SHP77 (cell line): Measurements from ENCODE around the gene PCSK2.

ENCODE experiments used
- DNase-seq, 2 experiments: peaks; one replicate each; lab custom pipeline; 2025; lab: John Stamatoyannopoulos, UW

Gene PCSK2

DNA sequence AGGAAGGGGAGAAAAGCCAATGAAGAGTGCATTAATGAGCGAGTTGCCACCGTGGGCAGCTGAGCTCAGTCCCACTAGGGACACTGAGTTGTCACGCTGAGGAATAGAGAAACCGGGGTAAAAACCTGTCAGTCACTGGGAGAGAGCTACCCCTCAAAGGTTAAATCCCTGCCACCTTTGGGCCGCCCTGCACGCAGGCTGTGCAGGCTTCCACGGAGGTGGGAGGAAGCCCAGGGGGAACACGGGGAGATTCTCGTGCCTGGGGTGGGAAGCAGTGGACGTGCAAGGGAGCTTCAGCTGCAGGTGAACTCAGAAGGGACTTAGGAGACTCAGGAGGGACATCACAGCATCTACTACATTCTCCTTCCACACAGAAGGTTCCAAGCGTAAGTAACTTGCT, 253.9 kb downstream of the PCSK2 start:
- no peak for DNase-seq

- DNase-seq = no peak
Observed at GRCh38 chr20:17481661-17482060, 254.8 kb downstream of the PCSK2 start.

GRCh38 chr20:17482536-17482935, 255.7 kb downstream of the PCSK2 start:
- no peak for DNase-seq

DNA sequence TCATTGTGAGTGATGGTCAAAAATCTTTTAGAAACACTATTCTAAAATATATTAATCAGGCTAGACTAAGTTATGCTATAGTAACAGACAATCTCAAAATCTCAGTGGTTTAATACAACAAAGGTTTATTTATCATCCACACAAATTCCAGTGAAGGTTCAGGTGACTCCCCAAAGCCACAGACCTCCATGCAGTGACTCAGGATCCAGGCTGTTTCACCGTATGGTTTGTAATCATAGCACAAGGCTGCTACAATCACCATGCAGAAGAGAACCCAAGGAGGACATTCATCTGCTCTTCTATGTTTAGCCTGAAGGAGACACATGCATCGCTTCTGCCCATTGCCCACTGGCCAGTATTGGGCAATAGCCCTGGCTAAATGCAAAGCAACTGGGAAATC, 258.2 kb downstream of the PCSK2 start:
- DNase-seq = no peak

- no peak for DNase-seq
Observed at GRCh38 chr20:17488916-17489600, 262.2 kb downstream of the PCSK2 start.

DNA sequence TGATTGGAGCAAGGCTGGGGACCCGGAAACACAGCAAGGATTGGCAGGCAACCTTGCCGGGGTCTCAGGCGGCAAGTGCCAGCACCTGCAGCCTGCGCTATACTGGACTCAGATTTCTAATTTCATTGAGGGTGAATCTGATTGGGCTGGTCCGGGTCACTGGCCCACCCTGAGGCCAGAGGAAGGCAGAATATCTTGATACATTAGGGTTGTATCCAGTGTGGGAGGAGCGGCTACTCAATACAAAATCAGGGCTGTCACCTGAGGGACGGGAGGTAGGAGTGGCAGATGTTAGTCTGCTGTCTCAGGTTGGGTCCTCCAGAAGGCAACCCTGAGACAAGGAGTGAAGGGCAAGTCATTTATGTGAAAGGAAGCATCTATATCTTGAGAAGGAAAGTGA, 263.7 kb downstream of the PCSK2 start:
- DNase-seq = no peak

GRCh38 chr20:17491041-17491440, 264.2 kb downstream of the PCSK2 start:
- DNase-seq = no peak

- no peak for DNase-seq
Observed at GRCh38 chr20:17491488-17491887, 264.6 kb downstream of the PCSK2 start.

DNA sequence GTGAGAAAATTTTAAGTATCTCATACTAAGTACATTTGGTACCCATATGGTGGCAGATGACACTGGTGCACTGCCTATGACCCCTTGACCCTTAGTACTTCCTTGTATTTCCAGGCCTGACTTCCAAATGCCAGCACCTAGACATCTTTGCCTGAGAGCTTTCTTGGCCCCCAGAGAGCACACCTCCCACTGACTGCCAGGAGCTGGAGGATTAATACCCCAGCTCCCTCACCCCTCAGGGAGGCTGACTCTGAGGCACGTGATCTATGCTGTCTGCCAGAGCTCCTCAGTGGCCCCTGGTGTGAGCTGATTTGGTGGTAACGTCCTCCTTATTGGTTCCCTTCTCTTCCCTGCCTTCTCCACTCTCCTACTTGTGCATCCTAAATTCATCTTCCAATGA, 266.3 kb downstream of the PCSK2 start:
- DNase-seq = no peak

DNA sequence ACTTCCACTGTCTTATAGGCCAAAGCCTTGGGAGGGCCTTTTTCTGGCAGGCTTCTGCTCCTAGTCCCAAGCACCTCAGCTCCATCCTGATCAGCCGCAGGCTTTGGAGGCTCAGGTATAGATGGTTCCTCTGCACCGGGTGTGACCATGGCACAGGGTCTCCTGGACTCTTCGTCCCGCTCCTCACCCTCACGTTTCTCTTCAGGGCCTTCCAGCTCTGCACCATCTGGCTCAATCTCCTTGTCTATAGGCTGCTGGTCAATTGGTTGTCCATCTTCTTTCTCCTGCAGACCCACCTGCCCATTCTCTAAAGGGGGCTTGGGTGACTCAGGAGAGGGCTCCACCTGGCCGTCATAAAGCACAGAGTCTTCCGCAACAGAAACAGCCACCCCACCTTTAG, 267.4 kb downstream of the PCSK2 start:
- no peak for DNase-seq

DNA sequence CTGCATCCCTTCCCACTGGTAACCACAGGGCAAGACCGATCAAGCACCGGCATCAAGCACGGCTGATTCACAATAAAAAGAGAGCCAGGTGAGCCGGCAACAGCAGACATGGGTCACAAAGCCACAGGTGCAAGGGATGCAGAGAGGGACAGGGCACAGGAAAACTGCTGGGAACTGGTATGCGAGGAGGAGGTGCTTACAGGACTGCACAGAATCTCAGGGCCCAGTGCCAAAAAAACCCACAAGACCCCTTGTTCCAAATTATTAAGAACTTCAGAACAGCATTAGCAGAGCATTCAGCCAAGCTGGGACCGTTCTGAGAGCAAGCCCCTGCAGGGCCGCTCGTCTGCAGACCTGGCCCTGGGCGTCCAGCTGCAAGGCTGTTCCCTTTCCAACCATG, 269.0 kb downstream of the PCSK2 start:
- DNase-seq = no peak

- peak in 1 of 2 experiments; percentile 12 for DNase-seq
Observed at GRCh38 chr20:17497821-17498580, 271.2 kb downstream of the PCSK2 start.

GRCh38 chr20:17498641-17499040, 271.8 kb downstream of the PCSK2 start:
- no peak for DNase-seq

- DNase-seq = no peak
Observed at GRCh38 chr20:17499041-17499440, 272.2 kb downstream of the PCSK2 start.

- DNase-seq = no peak
Observed at GRCh38 chr20:17500271-17500670, 273.4 kb downstream of the PCSK2 start.

GRCh38 chr20:17500826-17501225, 274.0 kb downstream of the PCSK2 start:
- no peak for DNase-seq

GRCh38 chr20:17501701-17502100, 274.9 kb downstream of the PCSK2 start:
- DNase-seq = no peak

- no peak for DNase-seq
Observed at GRCh38 chr20:17502105-17502504, 275.3 kb downstream of the PCSK2 start.

GRCh38 chr20:17503301-17504065, 276.6 kb downstream of the PCSK2 start:
- DNase-seq = no peak

- DNase-seq = peak in 1 of 2 experiments; percentile 61
Observed at GRCh38 chr20:17504066-17504897, 277.4 kb downstream of the PCSK2 start.

GRCh38 chr20:17504898-17505635, 278.2 kb downstream of the PCSK2 start:
- peak; percentile 61 to 62 for DNase-seq
